Measurements from ENCODE around the gene DLGAP1. TPM values are rescaled to one million over a fixed set of nuclear protein-coding genes. Genes with fewer than 3 reads are reported as not detected.

DLGAP1 gene
- total and polyA plus RNA-seq, 2 experiments from 2014 or later = 17.0 to 48.5 TPM

GRCh38 chr18:3481696-3482210 is 973.4 kb downstream of the DLGAP1 start:
- Mint-ChIP-seq H3K36me3 (ENCODE audit: low read depth) (no peaks in the 10 kb centered on the region; the same call in 2 of the 3 replicates), H3K27ac (no peak overlapping the region), H3K9me3 (no peaks in the 10 kb centered on the region), H3K4me3 (no peak overlapping the region), H3K27me3 (ENCODE audit: insufficient read depth, low read depth, poor library complexity) (peaks cover 8% of the 10 kb centered on the region), H3K4me1 (peaks cover 23% of the 10 kb centered on the region)
- no peak overlapping the region for H3K27ac ChIP-seq (ENCODE audit: low read depth)
- H3K9me2 ChIP-seq (ENCODE audit: insufficient read depth) = peaks cover 14% of the 10 kb centered on the region; the same call in 1 of the 2 replicates
- H2AFZ ChIP-seq = peak overlapping the region; percentile 90
- TF ChIP-seq POLR2AphosphoS5 (IDR thresholded peaks at IDR 0.05; ENCODE audit: low read depth) (no peak), CTCF (conservative IDR thresholded peaks at IDR 0.05; ENCODE audit: low read depth in 2 of 2) (peak; percentile 64 to 77)
- H3K4me1 ChIP-seq (ENCODE audit: insufficient read depth) = peaks cover 4% of the 10 kb centered on the region; the same call in 1 of the 2 replicates
- ATAC-seq (peak; percentile 98), DNase-seq (ENCODE audit: low spot score) (peak; percentile 83)
- H3K4me2 ChIP-seq = no peak overlapping the region
- H3K4me3 ChIP-seq = no peak overlapping the region
- H3K27me3 ChIP-seq (ENCODE audit: insufficient read depth) = no peaks in the 10 kb centered on the region
- no peaks in the 10 kb centered on the region for H3K79me2 ChIP-seq (replicated peaks; ENCODE audit: insufficient read depth)
- no peaks in the 10 kb centered on the region for H4K20me1 ChIP-seq (replicated peaks; ENCODE audit: insufficient read depth)
- peaks cover 8% of the 10 kb centered on the region; the same call in 1 of the 2 replicates for H3F3A ChIP-seq (replicated peaks; ENCODE audit: low read depth)
- H3K36me3 ChIP-seq (ENCODE audit: insufficient read depth) = no peaks in the 10 kb centered on the region

GRCh38 chr18:3480827-3481573 is 974.1 kb downstream of the DLGAP1 start:
- H3K27ac ChIP-seq (ENCODE audit: low read depth) = no peak overlapping the region
- H3K27me3 ChIP-seq (ENCODE audit: insufficient read depth) = no peaks in the 10 kb centered on the region
- H3K27me3 Mint-ChIP-seq (ENCODE audit: insufficient read depth, low read depth, poor library complexity) = peaks cover 9% of the 10 kb centered on the region
- ATAC-seq = peak; percentile 32
- no peaks in the 10 kb centered on the region for H3K36me3 ChIP-seq (ENCODE audit: insufficient read depth)
- H3K4me3 Mint-ChIP-seq = no peak overlapping the region
- H3K36me3 Mint-ChIP-seq (ENCODE audit: low read depth) = peaks cover 5% of the 10 kb centered on the region; the same call in 1 of the 3 replicates
- no peaks in the 10 kb centered on the region for H4K20me1 ChIP-seq (replicated peaks; ENCODE audit: insufficient read depth)
- no peak overlapping the region for H3K4me2 ChIP-seq
- peaks cover 14% of the 10 kb centered on the region; the same call in 1 of the 2 replicates for H3K9me2 ChIP-seq (ENCODE audit: insufficient read depth)
- H2AFZ ChIP-seq = peak overlapping the region; percentile 90
- peaks cover 8% of the 10 kb centered on the region; the same call in 1 of the 2 replicates for H3F3A ChIP-seq (replicated peaks; ENCODE audit: low read depth)
- peaks cover 4% of the 10 kb centered on the region; the same call in 1 of the 2 replicates for H3K4me1 ChIP-seq (ENCODE audit: insufficient read depth)
- no peak overlapping the region for H3K27ac Mint-ChIP-seq
- H3K9me3 Mint-ChIP-seq = no peaks in the 10 kb centered on the region
- DNase-seq (ENCODE audit: low spot score) = no peak
- H3K79me2 ChIP-seq (replicated peaks; ENCODE audit: insufficient read depth) = no peaks in the 10 kb centered on the region
- peaks cover 20% of the 10 kb centered on the region for H3K4me1 Mint-ChIP-seq
- no peak overlapping the region for H3K4me3 ChIP-seq
- no peak for TF ChIP-seq CREB1 (CRISPR knock-in tag; IDR thresholded peaks at IDR 0.05; ENCODE audit: low read depth)
- TF ChIP-seq EZH2phosphoT487 (IDR thresholded peaks at IDR 0.05; ENCODE audit: unreplicated experiment) = no peak
- TF ChIP-seq REST (IDR thresholded peaks at IDR 0.05; ENCODE audit: unreplicated experiment) = no peak
- TF ChIP-seq POLR2AphosphoS5 (IDR thresholded peaks at IDR 0.05; ENCODE audit: low read depth) = no peak
- no peak for TF ChIP-seq EZH2 (IDR thresholded peaks at IDR 0.05; ENCODE audit: low read depth, unreplicated experiment)
- no peak for TF ChIP-seq NANOG (IDR thresholded peaks at IDR 0.05; ENCODE audit: borderline replicate concordance)
- TF ChIP-seq ZNF331 (CRISPR knock-in tag; IDR thresholded peaks at IDR 0.05; ENCODE audit: low read depth) = no peak

Measured in GM23338 (cell line).